NCI-H748 treated with DMSO at 0.1 percent for 48 hours (cell line): ENCODE measurements around the gene PNMT.

ENCODE experiments used
- DNase-seq: peaks from one replicate; lab custom pipeline; 2025; lab: John Stamatoyannopoulos, UW

Gene PNMT

DNA sequence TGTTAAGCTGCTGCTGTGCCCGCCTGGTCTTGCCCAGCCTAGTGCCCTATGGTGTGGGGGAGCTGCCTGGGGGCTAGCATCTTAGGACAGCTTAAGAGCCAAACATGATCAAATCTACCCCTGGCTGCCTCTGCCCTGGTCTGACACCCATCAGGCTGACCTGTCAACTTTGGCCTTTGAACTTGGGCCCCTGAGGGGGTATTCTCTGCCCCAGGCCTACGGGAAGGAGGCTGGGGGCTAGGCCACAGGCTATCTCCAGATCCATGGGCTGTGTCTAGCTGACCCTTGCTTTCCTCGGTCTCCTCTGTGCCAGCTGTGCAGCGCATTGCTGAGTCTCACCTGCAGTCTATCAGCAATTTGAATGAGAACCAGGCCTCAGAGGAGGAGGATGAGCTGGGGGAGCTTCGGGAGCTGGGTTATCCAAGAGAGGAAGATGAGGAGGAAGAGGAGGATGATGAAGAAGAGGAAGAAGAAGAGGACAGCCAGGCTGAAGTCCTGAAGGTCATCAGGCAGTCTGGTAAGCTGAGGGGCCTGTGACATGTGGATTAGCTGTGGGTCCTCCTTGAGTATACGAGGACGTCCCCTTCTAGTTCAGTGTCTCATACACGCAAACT, 34.6 kb upstream of the PNMT start:
- no peak for DNase-seq

DNA sequence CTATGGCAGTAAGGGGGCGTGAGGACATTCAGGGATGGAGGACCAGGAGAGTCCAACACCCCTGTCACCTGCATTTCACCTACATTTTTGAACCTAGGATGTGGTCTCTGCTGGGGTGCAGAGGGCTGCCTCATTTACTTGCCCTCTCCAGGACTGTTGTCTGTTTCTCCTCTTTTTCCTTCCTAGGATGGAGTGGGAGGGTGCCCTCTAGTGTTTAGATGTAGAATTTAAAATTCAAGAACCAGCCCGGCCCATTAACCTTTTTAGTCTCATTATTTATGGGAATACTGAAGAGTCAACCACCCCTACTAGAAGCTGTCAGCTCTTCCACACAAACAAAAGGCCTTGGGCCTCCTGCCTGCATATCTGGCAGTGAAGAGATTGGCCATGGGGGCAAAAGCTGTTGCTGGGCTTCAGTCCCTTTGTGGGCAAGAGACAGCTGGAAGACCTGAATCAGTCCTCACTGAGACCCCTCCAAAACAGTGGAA, 33.8 kb upstream of the PNMT start:
- DNase-seq = peak; percentile 18

DNA sequence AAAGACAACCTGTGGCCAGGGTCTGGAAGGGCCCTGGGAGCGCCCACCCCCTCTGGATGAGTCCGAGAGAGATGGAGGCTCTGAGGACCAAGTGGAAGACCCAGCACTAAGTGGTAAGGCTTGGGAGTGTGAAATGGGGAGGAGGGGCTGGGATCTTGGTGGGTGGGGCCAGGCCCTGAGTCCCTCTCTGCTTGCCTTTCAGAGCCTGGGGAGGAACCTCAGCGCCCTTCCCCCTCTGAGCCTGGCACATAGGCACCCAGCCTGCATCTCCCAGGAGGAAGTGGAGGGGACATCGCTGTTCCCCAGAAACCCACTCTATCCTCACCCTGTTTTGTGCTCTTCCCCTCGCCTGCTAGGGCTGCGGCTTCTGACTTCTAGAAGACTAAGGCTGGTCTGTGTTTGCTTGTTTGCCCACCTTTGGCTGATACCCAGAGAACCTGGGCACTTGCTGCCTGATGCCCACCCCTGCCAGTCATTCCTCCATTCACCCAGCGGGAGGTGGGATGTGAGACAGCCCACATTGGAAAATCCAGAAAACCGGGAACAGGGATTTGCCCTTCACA, 32.6 kb upstream of the PNMT start:
- DNase-seq = no peak

DNA sequence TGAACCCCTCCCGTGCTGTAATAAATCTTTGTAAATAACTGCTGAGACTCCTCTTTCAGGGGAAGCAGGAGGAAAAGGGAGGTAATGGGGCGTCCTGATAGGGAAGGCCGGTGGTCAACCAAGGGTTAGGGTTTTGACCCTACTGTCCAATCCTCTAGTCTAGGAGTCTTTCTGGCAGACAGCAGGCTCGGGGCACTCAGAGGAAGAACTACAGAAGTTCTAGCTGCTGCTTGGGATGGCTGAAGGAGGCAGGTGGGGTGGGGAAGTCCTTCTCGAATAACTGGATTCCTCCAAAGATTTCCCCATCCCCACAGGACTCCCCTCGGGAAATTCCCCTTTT, 31.7 kb upstream of the PNMT start:
- DNase-seq = no peak

DNA sequence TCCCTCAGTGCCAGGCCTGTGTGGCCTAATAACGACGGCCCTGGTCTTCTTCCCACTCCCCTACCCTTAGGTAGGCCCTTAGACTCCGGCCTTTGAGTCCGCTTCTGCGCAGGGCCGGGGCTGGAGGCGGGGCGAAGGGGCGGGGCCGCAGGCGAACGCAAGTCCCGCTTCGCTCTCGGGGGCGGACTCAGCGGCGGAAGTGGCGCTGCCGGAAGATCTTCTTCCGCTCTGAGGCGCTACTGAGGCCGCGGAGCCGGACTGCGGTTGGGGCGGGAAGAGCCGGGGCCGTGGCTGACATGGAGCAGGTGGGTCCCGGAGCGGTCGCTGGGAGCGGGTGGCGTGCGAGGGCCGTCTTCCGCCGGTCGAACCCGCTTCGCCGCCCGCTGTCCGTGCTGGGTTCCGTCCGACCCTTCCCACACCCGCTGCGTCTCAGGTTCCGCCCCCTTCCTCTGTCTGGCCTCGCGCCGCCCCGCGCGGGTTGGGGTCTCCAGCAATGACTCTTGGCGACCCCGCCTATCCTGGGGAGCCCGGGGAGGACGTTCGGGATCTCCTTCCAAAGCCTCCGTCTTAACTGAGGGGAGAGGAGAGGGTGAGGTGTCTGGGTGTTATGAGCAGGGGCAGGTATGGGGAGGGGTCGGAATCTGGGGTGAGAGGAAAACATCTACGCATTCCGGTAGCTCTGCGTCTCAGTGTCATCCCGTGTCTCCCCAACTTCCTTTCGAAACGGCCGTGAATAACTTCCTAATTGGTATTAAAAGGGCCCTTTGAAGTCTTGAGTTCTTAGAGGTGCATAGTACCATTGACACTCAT, 31.1 kb upstream of the PNMT start, which contains the start of gene STARD3:
Gene STARD3, plus strand, starts transcription at position 218 of the 810 bp plus-strand sequence. CDS start 16,388 bp downstream, outside the sequence.
- DNase-seq = peak; percentile 48

DNA sequence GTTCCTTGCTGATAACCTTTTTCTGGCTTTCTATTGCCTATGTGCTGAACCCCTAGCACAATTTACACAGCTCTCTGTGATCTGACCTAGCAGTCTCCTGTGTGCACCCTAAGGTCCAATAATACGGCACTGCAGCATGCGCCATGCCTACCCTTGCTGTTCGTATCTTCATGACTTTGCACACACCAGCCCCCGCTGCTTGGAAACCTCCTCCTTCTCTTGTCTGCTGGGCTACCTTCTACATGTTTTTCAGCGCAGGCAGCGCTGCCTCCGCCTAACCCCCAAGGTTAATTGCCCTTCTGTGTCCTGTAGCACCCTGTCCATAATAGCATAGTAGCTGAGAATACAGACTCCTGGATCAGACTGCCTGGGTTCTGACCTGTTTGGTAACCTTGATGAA, 29.9 kb upstream of the PNMT start:
- no peak for DNase-seq

DNA sequence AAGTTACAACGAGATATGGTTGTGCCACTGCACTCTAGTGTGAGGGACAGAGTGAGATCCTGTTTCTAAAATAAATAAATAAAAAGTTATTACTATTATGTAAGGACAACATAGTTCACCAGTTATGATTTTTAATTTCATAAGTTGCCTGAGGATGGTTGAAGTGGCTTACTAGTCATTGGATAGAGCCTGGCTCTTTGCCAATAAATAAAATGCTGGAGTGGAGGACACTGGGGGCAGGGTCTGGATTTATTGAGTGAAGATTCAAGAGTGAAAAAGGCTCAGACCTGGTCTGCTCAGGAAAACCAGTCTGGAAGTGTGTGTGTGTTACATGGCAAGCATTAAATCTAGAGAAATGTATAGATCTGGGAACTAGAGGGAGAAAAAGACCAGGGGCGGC, 29.2 kb upstream of the PNMT start:
- DNase-seq = no peak

DNA sequence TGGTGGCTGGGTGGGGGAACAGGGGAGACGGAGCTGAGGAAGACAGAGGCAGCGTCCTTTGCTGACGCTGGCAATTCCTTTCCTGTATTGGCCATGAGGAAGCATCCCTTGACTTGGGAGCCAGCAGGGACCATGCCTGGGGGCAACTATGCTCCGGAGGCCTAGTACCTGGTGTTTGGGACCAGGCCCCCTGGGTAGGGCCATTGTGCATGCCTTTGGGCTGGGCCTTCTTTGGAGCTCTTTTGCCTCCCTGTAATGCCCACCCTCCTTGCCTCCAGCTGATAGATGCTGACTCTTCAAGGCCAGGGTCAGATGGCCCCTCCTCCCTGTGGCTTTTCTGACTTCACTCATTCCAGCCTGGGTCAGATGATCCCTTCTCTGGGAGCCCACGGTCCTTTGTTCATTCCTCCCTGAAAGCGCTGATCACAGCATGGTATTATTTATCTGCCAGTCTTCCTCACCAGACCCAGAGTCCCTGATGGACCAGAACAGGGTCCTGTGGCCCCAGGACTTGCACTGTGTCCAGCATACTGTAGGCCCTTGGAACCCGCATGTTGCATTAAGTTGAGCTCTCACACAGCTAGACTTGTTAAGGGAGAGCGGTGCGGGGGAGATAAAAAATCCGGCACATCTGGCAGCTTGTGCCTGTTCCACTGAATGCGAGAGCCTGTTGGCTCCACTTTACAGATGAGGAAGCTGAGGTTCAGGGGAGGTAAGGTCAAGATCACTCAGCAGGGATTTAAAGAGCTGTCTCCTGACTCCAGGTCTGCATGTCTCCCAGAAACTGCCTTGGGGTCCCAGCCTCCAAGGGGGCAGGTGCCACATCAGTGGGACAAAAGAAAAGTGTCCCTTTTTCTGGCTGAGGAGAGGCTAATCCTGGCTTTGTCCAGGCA, 28.4 kb upstream of the PNMT start:
- DNase-seq = no peak

DNA sequence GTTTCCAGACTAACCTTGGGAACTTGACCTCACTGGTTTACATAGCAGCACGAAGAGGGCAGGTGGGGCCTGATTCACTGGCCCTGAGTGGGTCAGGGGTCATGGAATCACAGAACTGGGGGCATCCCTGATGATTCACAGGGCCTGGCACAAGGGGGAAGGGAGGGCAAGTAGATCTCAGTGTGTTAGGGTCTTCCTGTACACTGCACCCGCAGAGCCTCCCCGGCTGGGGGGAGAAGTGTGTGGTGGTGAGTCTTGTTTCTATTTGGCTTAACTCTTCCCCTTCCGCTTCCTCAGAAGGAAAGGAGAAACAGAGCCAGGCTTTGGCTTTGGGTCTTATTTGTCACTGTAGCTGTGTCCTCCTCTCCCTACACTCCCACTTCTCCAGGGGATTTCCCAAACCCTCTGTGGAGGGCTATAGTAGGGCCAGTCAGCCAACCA, 27.6 kb upstream of the PNMT start:
- DNase-seq = no peak

DNA sequence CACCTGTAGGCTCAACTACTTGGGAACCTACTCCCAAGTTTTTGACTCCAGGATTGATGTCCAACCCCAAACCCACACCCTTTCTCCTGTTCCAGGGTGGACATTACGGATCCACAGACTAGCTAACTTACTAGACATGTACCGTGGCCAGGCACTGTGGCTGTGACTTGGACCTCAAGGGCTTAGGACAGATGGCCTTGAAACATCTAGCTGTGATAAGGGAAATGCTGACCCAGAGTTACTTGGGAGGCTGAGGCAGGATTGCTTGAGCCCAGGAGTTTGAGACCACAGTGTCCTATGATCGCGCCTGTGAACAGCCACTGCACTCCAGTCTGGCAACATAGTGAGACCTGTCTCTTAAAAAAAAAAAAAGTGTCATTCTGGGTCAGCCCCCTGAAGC, 27.2 kb upstream of the PNMT start:
- no peak for DNase-seq

DNA sequence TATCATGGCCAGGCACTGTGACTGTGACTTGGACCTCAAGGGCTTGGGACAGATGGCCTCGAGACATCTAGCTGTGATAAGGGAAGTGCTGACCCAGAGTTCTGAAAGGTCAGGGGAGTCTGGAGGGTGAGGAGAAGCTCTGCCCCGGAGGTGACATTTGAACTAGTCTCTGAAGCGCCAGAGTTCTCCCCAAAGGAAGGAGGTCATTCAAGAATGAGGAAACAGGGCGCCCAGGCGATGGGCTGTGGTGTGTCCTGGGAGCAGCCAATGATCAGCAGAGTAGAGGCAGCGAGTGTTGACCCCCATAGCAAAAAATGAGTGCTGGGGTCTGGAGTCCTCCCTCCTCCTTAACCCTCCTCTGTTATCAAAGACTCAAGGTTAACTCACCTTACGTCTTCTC, 26.4 kb upstream of the PNMT start:
- no peak for DNase-seq

DNA sequence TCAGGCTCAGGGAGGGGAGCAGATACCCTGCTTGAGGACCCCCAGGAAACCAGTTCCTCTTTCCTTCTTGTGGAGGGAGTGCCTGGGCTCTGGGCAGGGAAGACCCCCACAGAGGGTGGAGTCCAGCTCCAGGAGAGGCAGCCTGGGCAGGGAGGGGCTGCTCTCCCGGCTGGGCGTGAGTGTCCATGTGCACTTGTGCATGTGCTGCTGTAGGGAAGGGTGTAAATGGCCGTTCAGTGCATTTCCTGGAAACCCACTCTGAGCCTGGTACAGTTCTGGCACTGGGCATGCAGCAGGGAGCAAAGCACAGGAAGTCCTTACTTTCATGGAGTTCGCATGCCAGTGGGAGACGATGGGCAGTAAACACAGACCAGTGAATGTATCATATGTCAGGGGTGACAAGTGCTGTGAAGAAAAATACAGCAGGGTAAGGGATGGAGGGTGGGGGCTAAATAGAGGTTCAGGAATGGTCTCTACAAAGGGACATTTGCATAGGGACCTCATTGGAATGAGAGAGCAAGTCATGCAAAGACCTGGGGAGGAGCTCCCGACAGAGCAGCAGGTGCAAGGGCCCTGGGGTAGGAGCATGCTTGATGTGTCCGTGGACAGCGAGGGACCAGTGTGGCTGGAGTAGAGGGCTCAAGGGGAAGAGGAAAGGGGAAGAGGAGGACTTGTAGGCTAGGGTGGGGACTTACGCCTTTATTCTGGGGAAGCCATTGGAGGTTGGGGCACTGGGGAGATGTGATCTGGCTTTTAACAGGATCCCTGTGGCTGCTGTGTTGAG, 25.8 kb upstream of the PNMT start:
- no peak for DNase-seq

DNA sequence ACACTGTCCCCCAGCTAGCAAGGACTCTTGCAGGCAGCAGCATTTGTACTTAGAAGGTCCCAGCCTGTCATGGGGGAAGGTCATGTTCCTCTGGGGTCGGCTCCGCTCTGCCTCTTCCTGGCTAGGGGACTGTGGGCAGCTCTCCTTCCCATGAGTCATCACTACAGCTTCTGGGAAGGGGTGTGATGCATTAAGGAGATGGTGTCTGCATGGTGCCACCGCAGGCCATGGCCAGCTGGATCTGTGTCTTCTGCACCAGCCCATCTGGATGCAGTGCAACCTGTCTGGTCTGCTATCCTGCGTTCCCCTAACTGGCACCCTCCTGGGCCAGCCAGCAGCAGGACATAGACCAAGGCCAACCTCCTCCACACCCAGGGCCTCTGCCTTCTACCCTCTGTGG, 25.0 kb upstream of the PNMT start:
- no peak for DNase-seq

DNA sequence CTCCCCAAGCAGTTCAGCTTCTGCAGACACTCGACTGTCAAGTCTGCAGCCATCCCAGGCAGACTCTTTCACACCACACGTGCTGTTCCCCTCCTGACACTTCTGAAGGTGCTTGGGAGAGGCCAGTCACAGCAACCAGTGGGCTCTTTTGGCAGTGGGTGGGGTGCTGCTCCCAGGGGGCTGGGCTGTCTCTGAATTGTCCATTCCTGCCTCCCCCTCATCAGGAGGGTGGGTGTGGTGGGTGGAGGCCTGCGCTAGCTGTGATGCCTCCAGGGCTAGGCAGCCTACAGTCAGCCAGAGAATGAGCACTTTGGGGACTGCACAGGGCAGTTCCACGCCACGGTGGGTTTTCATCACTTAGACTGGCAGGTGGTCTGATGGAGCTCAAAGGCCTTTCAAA, 21.0 kb upstream of the PNMT start:
- DNase-seq = no peak

DNA sequence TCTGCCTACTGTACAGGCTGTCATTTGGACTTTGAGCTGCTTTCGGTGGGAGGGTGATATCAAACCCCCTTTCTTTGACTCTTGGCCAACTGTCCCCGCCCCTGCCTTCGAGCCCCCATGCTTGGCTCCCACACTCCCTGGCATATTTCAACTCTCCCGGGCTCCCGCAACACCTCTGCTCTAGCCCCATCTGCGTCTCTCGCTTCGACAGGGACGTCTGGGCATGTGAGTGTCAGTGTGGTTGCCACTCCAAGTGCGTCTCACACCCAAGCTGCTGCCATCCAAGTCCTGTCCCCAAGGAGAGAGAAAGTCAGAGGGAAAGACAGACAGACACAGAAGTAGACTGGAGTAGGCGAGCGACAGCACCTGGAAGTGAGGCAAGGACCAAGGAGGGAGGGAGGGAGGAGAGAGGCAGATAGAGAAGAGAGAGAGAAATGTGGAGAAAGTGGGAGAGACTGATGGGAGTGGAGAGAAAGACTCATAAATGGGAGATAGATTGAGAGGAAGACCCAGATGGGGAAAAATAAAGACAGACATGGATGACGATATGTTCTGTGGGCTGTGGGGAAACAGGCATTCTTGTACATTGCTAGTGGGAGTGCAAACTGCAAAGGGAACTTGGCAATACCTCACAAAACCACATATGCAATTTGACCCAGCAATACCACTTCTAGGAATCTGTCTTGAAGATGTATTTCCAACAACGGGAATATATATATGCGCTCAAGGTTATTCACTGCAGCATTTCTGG, 19.5 kb upstream of the PNMT start:
- DNase-seq = no peak

DNA sequence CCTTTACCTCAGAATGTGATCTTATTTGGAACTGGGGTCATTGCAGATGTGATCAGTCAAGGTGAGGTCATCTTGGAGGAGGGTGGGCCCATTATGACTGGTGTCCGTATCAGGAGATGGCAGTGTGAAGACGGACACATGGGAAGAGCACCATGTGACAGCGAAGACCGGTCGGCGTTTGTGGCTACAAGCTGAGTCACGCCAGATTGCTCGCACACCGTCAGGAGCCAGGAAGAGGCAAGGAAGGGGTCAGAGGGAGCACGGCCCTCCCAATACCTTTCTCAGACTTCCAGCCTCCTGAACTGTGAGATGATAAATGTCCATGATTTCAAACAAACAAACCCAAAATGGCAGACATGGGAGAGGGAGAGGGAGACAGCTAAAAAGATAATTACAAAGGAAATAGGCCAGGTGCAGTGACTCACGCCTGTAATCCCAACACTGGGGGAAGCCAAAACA, 18.1 kb upstream of the PNMT start:
- no peak for DNase-seq

DNA sequence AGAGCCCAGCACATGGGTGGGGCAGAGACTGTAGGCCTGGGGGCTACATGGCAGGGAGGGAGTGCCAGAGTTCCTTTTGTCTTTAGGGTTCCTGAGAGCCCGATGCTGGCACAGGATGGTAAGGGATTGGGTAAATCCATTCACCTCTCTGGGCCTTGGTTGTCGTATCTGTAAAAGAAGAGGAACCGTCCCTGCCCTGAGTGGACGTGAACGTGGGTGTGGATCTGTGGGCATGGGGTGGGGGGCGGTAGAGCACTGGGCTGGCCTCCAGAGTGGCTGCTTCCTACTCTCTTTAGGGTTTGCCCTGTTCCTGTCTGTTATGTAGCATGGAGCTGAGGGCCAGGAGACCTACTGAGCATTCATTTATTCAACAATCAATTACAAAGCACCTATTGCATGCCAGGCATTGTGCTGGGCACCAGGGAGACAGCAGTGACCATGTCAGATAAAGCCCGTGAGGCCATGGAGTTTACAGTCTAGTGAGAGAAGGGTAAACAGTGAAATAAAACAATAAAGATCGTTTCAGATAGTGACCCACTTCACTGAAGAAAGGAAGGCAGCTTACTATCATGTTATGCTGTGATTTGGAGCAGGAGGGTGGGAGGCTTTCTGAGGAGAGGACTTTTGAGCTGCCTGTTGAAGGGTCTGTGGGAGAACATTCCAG, 16.2 kb upstream of the PNMT start:
- DNase-seq = no peak

DNA sequence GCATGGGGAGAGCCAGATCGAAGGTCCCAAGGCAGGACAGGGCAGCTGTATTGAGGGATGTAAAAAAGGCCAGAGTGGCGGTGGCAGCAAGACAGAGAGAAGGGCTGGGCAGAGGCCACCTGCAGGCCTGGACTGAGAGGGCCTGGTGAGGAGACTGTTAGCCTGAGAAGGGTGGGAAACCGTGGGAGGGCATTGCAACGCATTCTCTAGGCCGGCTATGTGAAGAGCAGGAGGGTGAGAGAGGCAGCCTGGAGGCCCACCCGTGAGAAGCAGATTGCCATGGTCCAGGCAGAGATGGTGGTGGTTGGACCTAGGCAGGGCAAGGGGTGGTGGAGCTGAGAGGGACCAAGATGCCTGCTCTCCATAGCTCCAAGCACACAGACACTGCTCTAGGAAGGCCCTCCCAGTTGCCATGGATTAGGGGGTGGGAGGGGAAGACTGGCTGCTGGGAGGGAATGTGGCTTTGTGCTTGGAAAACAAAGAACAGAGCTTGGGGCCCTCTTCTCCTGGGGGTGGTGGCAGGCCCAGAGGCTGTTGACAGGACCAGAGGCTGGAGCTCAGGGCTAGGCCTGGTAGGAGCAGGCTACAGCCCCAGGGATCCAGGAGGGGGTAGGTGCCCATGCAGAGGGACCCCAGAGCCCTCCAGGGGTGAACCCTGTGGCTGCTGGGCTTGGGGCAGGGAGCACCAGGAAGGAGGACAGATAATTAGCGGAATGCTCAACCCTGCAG, 15.5 kb upstream of the PNMT start:
- no peak for DNase-seq

DNA sequence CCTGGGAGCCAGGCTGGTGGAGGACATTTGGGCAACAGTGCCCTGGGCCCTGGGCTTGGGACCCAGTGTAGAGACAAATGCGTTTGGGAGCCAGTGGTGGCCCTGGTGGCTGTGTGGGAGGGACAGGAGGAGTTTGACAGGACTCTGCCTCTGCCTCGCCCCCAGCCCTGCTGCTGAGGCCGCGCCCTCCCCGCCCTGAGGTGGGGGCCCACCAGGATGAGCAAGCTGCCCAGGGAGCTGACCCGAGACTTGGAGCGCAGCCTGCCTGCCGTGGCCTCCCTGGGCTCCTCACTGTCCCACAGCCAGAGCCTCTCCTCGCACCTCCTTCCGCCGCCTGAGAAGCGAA, 15.0 kb upstream of the PNMT start:
- DNase-seq = no peak
